AG09309 (cell line): Measurements from ENCODE around the gene DUS4L.

Experiments used
- DNase-seq: peaks from one replicate; pipeline ENCODE4 v3.0.0-alpha.2; 2010; ENCODE audit warnings: low read depth
- H3K4me3 ChIP-seq: 2 replicates; pipeline ENCODE4 v1.5.1; 2011; ENCODE audit warnings: mild to moderate bottlenecking, low read depth, low read length, moderate library complexity; ENCODE audit not compliant: control insufficient read depth
- TF ChIP-seq, protein P1 (sequence below): IDR thresholded peaks from 2 replicates; pipeline ENCODE4 v1.5.1; 2011; ENCODE audit warnings: mild to moderate bottlenecking, low read depth, low read length, inconsistent platforms; ENCODE audit not compliant: insufficient read depth, control insufficient read depth; ENCODE audit errors: missing control alignments

DUS4L gene

DNA sequence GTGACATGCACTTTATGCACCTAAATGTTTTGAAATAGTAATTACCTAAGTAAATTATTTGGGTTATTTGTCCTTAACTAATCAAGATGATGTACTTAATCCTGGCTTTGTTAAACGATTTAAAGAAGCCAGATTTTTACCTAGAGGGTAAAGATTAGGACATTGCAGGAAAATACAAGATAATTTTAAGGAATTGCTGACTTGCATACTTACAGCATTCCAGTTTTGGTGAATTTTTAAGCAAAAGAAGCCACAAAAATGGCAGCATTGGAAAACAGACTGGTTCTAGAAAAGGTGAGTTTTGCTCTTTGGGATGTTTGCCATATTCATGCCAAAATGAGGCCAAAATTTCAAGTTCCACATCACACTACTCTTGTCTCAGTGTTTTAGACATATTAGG is 49.7 kb downstream of the DUS4L start:
- no peak for DNase-seq
- TF ChIP-seq, protein P1, sequence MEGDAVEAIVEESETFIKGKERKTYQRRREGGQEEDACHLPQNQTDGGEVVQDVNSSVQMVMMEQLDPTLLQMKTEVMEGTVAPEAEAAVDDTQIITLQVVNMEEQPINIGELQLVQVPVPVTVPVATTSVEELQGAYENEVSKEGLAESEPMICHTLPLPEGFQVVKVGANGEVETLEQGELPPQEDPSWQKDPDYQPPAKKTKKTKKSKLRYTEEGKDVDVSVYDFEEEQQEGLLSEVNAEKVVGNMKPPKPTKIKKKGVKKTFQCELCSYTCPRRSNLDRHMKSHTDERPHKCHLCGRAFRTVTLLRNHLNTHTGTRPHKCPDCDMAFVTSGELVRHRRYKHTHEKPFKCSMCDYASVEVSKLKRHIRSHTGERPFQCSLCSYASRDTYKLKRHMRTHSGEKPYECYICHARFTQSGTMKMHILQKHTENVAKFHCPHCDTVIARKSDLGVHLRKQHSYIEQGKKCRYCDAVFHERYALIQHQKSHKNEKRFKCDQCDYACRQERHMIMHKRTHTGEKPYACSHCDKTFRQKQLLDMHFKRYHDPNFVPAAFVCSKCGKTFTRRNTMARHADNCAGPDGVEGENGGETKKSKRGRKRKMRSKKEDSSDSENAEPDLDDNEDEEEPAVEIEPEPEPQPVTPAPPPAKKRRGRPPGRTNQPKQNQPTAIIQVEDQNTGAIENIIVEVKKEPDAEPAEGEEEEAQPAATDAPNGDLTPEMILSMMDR = no peak
- H3K4me3 ChIP-seq = no peak overlapping the region

DNA sequence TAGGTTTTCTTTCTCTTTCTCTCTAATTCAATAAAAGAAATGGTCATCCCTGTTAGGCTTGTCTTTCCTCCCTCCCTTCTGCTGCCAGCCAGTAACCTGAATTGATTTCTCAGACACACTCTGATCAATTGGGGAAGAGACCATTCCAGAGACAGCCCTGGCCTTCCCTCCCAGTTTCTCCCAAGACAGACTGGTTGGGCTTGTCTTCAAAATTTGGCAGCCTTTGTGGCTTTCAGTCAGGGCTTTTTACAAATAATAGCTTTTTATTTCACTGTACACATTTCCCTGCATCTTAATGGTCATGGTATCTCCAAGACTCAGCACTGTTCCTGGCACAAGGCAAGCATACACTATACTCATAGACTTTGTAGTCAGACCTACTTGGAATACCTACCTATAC is 50.2 kb downstream of the DUS4L start:
- DNase-seq = no peak
- no peak overlapping the region for H3K4me3 ChIP-seq
- TF ChIP-seq, protein P1 = no peak

DNA sequence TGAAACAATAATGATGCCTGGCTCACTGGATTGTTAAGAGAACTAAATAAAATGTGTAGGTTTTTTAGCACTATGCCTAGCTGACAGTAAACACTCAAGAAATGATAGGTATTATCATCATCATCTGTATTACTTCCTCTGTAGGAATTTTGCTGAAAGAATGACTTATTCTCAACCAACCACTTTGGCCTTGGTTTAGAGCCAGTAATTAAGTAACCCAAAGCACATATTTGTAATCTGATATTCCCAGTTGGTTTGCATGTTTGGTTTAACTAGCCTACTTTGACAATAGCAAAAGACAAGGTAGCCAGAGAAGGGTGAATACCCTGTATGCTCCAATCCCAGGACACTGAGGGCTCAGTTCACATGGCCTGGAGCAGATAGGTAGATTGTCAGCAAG is 50.7 kb downstream of the DUS4L start:
- TF ChIP-seq, protein P1 = no peak
- peak; percentile 69 for DNase-seq
- no peak overlapping the region for H3K4me3 ChIP-seq

DNA sequence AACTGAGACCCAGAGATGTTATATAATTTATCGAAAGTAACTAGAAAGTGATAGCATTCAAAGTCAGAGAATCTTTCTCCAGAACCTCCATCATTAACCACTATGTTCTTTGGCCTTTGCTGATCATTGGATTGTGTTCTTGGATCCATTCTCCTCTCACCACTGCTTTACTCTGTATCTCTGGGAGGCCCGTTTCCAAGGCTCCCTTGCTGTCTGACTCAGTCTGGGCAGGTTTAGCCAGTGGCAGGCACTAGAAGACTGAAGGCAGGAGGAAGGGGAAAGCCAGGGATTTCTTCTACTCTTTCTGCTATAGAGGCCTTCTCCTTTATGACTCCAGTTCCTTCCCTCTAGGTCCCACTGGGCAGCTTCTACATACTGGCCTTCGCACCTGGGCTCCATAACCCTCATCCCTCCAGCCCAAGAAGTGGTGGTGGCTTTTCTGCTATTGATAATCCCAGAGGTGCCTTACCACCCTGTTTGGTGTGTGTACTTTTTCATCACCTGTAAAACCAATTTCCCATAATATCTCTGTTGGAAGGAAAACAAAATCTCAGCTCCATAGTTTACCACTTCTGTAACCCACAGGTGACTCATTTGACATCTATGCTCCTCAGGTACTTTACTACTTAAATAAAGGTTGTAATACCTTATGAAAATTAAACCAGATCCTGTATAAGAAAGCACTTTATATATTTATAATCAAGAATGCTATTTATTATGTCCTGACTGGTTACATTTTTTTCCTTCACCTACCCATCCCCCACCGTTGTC is 52.3 kb downstream of the DUS4L start:
- no peak for DNase-seq
- TF ChIP-seq, protein P1 = no peak
- no peak overlapping the region for H3K4me3 ChIP-seq

DNA sequence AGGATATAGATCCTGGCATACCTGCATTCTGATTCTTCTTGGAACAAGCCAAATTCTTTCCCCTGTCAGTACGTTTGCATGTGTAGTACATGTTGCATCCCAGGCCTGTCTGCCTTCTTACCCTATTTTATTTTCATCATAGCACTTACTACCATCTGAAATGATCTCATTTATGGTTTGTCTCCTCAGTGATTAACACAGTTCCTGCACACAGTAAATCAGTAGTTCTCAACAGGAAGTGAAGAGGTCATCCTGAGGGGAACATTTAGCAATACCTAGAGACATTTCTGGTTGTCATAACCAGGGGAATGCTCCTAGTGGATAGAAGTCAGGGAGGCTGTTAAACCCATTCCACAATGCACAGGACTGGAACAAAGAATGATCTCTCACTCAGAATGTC is 58.7 kb downstream of the DUS4L start:
- TF ChIP-seq, protein P1 = no peak
- peak; percentile 73 for DNase-seq
- H3K4me3 ChIP-seq = no peak overlapping the region

DNA sequence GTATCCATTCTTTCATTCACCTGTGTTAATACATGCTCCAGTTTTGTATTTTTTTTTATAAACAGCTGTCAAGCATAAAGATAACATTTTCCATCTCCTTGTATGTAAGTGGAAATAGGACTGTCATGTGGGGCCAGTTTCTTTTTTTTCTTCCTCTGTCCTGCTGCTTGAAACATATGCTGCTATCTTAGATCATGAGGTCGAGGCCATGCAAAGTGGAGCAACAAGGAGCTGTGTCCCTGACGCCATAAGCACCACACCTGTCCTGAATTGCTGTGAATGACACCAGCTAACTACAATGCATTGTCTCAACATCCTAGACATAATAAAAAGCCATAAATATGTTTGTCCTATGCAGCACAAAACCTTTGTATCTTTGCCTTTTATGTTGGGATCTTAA is 59.1 kb downstream of the DUS4L start:
- DNase-seq = no peak
- H3K4me3 ChIP-seq = no peak overlapping the region
- TF ChIP-seq, protein P1 = no peak
